Nephron (organoid): ENCODE results near the gene NOTCH3.
A peak's percentile ranks its signal among the peaks of the same experiment; 100 is the strongest.

Experiments used
- H3K27ac Mint-ChIP-seq, 3 experiments: 2 replicates each; pipeline ENCODE4 v1.8.0; 2020; ENCODE audit warnings: mixed read lengths in 3 of 3, mild to moderate bottlenecking in 2 of 3, moderate library complexity in 1 of 3
- H3K27me3 Mint-ChIP-seq: 2 replicates; pipeline ENCODE4 v1.8.0; 2021; ENCODE audit warnings: low read depth, mild to moderate bottlenecking, moderate library complexity, mixed read lengths
- H3K36me3 Mint-ChIP-seq: 2 replicates; pipeline ENCODE4 v1.8.0; 2020; ENCODE audit warnings: low read depth, mixed read lengths
- H3K4me1 Mint-ChIP-seq: 2 replicates; pipeline ENCODE4 v1.8.0; 2020; ENCODE audit warnings: mixed read lengths
- H3K4me3 Mint-ChIP-seq, 3 experiments: 2 replicates each; pipeline ENCODE4 v1.8.0; 2020; ENCODE audit warnings: mild to moderate bottlenecking in 3 of 3, mixed read lengths in 3 of 3, moderate library complexity in 2 of 3
- H3K9me3 Mint-ChIP-seq: 2 replicates; pipeline ENCODE4 v1.8.0; 2020; ENCODE audit warnings: mixed read lengths
- CTCF ChIP-seq, 3 experiments: fragments of 200-600 bp; sonication (generic); IDR thresholded peaks; one replicate each; pipeline ENCODE4 v1.5.0; 2021; ENCODE audit warnings: antibody characterized with exemption in 3 of 3; ENCODE audit not compliant: unreplicated experiment in 3 of 3

Gene NOTCH3

GRCh38 chr19:15244106-15244803 is 43.5 kb upstream of the NOTCH3 start:
- H3K4me3 Mint-ChIP-seq: no peak overlapping the region
- TF ChIP-seq CTCF (IDR thresholded peaks at IDR 0.05; ENCODE audit: unreplicated experiment in 3 of 3): no peak

GRCh38 chr19:15243236-15243957 is 42.6 kb upstream of the NOTCH3 start:
- Mint-ChIP-seq H3K27ac (peak overlapping the region; percentile 27 to 61 (median 53)), H3K36me3 (peaks cover 40% of the 10 kb centered on the region), H3K4me3 (no peak overlapping the region), H3K9me3 (no peaks in the 10 kb centered on the region), H3K4me1 (peaks cover 32% of the 10 kb centered on the region), H3K27me3 (no peaks in the 10 kb centered on the region)
- TF ChIP-seq CTCF (IDR thresholded peaks at IDR 0.05; ENCODE audit: unreplicated experiment in 3 of 3): no peak

More at GRCh38 chr19:15244106-15244803, 43.5 kb upstream of the NOTCH3 start:
- Mint-ChIP-seq H3K4me1 (peaks cover 41% of the 10 kb centered on the region), H3K9me3 (no peaks in the 10 kb centered on the region), H3K27me3 (no peaks in the 10 kb centered on the region), H3K27ac (peak overlapping the region; percentile 53 to 66 (median 65)), H3K36me3 (peaks cover 47% of the 10 kb centered on the region)

GRCh38 chr19:15241259-15241910 is 40.6 kb upstream of the NOTCH3 start:
- H3K4me3 Mint-ChIP-seq: no peak overlapping the region
- no peaks in the 10 kb centered on the region for H3K9me3 Mint-ChIP-seq
- peaks cover 20% of the 10 kb centered on the region for H3K4me1 Mint-ChIP-seq
- H3K27me3 Mint-ChIP-seq: no peaks in the 10 kb centered on the region
- peaks cover 47% of the 10 kb centered on the region for H3K36me3 Mint-ChIP-seq
- no peak for TF ChIP-seq CTCF (IDR thresholded peaks at IDR 0.05; ENCODE audit: unreplicated experiment in 3 of 3)
- no peak overlapping the region for H3K27ac Mint-ChIP-seq

GRCh38 chr19:15240515-15240914 is 39.7 kb upstream of the NOTCH3 start:
- Mint-ChIP-seq H3K36me3 (peaks cover 48% of the 10 kb centered on the region), H3K4me3 (no peak overlapping the region), H3K9me3 (no peaks in the 10 kb centered on the region), H3K27me3 (no peaks in the 10 kb centered on the region), H3K4me1 (peaks cover 13% of the 10 kb centered on the region), H3K27ac (no peak overlapping the region)
- no peak for TF ChIP-seq CTCF (IDR thresholded peaks at IDR 0.05; ENCODE audit: unreplicated experiment in 3 of 3)

GRCh38 chr19:15239337-15239949 is 38.6 kb upstream of the NOTCH3 start:
- H3K9me3 Mint-ChIP-seq: no peaks in the 10 kb centered on the region
- no peak overlapping the region for H3K4me3 Mint-ChIP-seq
- no peak overlapping the region for H3K27ac Mint-ChIP-seq
- no peaks in the 10 kb centered on the region for H3K27me3 Mint-ChIP-seq
- peaks cover 45% of the 10 kb centered on the region for H3K36me3 Mint-ChIP-seq
- H3K4me1 Mint-ChIP-seq: peaks cover 5% of the 10 kb centered on the region
- no peak for TF ChIP-seq CTCF (IDR thresholded peaks at IDR 0.05; ENCODE audit: unreplicated experiment in 3 of 3)
